Esophagus muscularis mucosa (tissue), 4 donors: ENCODE results near the gene SPEF2.

ENCODE experiments used
- EP300 ChIP-seq: sonication (generic); formaldehyde crosslinking; IDR thresholded peaks from one replicate; pipeline ENCODE4 v1.6.1; 2017; ENCODE audit warnings: antibody characterized with exemption
- POLR2A ChIP-seq: fragments of 450-650 bp; IDR thresholded peaks from one replicate; pipeline ENCODE4 v1.6.1; 2017; ENCODE audit warnings: antibody characterized with exemption, moderate library complexity, mild to moderate bottlenecking, low read depth
- POLR2AphosphoS5 ChIP-seq, 2 donors: sonication (generic); formaldehyde crosslinking; IDR thresholded peaks; one replicate each; pipeline ENCODE4 v1.6.1; 2017; ENCODE audit warnings: antibody characterized with exemption in 2 of 2
- TF ChIP-seq, protein P1 (sequence below), 3 experiments: fragments of 200-600 bp in 2 of 3; fragments of 450-650 bp in 1 of 3; sonication (generic) in 2 of 3; IDR thresholded peaks; one replicate each; pipeline ENCODE4 v1.5.1; 2017 to 2019; ENCODE audit warnings: antibody characterized with exemption in 3 of 3, mild to moderate bottlenecking in 2 of 3, moderate library complexity in 1 of 3

DNA sequence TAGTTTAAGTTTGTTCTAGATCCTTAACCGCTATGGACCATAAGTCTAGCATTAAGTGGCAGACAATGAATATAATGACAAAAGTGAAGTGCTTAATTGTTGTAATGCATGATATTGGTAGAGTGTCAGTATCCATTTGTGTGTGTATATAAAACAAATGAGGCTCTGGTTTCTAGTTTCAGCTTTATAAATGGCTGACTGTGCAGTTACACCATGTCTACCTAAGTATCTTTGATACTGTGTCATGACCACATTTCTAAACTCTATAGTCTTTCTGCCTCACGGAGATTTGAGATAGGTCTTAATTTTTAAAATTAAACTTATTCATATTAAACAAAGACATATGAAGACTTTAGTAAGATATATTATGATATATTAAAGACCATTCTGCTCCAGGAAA is 92.0 kb downstream of the SPEF2 start:
- TF ChIP-seq, protein P1, sequence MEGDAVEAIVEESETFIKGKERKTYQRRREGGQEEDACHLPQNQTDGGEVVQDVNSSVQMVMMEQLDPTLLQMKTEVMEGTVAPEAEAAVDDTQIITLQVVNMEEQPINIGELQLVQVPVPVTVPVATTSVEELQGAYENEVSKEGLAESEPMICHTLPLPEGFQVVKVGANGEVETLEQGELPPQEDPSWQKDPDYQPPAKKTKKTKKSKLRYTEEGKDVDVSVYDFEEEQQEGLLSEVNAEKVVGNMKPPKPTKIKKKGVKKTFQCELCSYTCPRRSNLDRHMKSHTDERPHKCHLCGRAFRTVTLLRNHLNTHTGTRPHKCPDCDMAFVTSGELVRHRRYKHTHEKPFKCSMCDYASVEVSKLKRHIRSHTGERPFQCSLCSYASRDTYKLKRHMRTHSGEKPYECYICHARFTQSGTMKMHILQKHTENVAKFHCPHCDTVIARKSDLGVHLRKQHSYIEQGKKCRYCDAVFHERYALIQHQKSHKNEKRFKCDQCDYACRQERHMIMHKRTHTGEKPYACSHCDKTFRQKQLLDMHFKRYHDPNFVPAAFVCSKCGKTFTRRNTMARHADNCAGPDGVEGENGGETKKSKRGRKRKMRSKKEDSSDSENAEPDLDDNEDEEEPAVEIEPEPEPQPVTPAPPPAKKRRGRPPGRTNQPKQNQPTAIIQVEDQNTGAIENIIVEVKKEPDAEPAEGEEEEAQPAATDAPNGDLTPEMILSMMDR (IDR thresholded peaks at IDR 0.05): no peak
- TF ChIP-seq POLR2A (no peak), POLR2AphosphoS5 (IDR thresholded peaks at IDR 0.05) (no peak), EP300 (no peak)
